Hematopoietic multipotent progenitor cell (in vitro differentiated cells): Measurements from ENCODE around the gene ERAL1. TPM values are rescaled to one million over a fixed set of nuclear protein-coding genes. Genes with fewer than 3 reads are reported as not detected.

Experiments used
- DNase-seq, 3 donors: peaks; one replicate each; pipeline ENCODE4 v3.0.0-alpha.2; 2011 to 2015; ENCODE audit warnings: low read depth in 2 of 3, low spot score in 2 of 3
- total RNA-seq: library from RNA; depleted of rRNA; stranded (reverse); fragments of >200 nt; gene quantifications from one replicate; pipeline ENCODE4 v1.2.3, GENCODE V29; 2012

The ERAL1 gene
- total RNA-seq, 1 donor: 47.4 TPM

GRCh38 chr17:28848667-28849066, 6.1 kb upstream of the ERAL1 start:
- DNase-seq: peak; percentile 16 to 82 (median 56)

- DNase-seq: peak in 2 of 3 donors; percentile 62 to 78
Observed at GRCh38 chr17:28849281-28849680, 5.5 kb upstream of the ERAL1 start.

GRCh38 chr17:28853295-28853694, 1.5 kb upstream of the ERAL1 start:
- no peak for DNase-seq

GRCh38 chr17:28855336-28855679, 492 bp downstream of the ERAL1 start:
- DNase-seq: no peak

GRCh38 chr17:28856028-28856574, 1.3 kb downstream of the ERAL1 start:
- DNase-seq: no peak

- no peak for DNase-seq
Observed at GRCh38 chr17:28857905-28858800, 3.3 kb downstream of the ERAL1 start.

- no peak for DNase-seq
Observed at GRCh38 chr17:28858801-28859355, 4.1 kb downstream of the ERAL1 start.

GRCh38 chr17:28860363-28860808, 5.6 kb downstream of the ERAL1 start:
- DNase-seq: no peak

- no peak for DNase-seq
Observed at GRCh38 chr17:28861393-28862203, 6.8 kb downstream of the ERAL1 start.

GRCh38 chr17:28862561-28862960, 7.7 kb downstream of the ERAL1 start:
- DNase-seq: no peak

GRCh38 chr17:28863953-28864352, 9.1 kb downstream of the ERAL1 start:
- DNase-seq: no peak

GRCh38 chr17:28864991-28865849, 10.4 kb downstream of the ERAL1 start:
- DNase-seq: peak in 2 of 3 donors; percentile 21 to 52

GRCh38 chr17:28865946-28866752, 11.3 kb downstream of the ERAL1 start:
- DNase-seq: peak in 2 of 3 donors; percentile 21 to 37

GRCh38 chr17:28867276-28867675, 12.5 kb downstream of the ERAL1 start:
- no peak for DNase-seq

- DNase-seq: peak in 1 of 3 donors; percentile 40
Observed at GRCh38 chr17:28871056-28871579, 16.3 kb downstream of the ERAL1 start.

- DNase-seq: no peak
Observed at GRCh38 chr17:28873839-28874238, 19.0 kb downstream of the ERAL1 start.

- DNase-seq: no peak
Observed at GRCh38 chr17:28874750-28875149, 19.9 kb downstream of the ERAL1 start.

GRCh38 chr17:28875848-28876550, 21.2 kb downstream of the ERAL1 start:
- DNase-seq: no peak
